HG03064 (cell line): ENCODE results near the gene EOLA1.
"Not testable (repeated sequence)": the region's sequence is repeated elsewhere in the genome, so short reads cannot be mapped to it uniquely, and the experiment has no call there.

Source experiments
- ATAC-seq: cut with Tn5 transposase; IDR thresholded peaks from one replicate; pipeline ENCODE4 v1.9.1; 2021; ENCODE audit warnings: low read depth; ENCODE audit not compliant: unreplicated experiment

Gene EOLA1

GRCh38 chrX:149540621-149541520, at the start of gene EOLA1:
EOLA1 (plus strand) TSS chrX:149541012; CDS start chrX:149545631, 4,619 bp downstream.
- ATAC-seq: peak; percentile 78

GRCh38 chrX:149491812-149492211, 49.0 kb upstream of the EOLA1 start:
- no peak for ATAC-seq

- ATAC-seq: no peak
Observed at GRCh38 chrX:149493567-149494562, 46.9 kb upstream of the EOLA1 start.

GRCh38 chrX:149494844-149495565, 45.8 kb upstream of the EOLA1 start:
- no peak for ATAC-seq

GRCh38 chrX:149495573-149496071, 45.2 kb upstream of the EOLA1 start:
- ATAC-seq: no peak

GRCh38 chrX:149497054-149497453, 43.8 kb upstream of the EOLA1 start:
- no peak for ATAC-seq

- ATAC-seq: no peak
Observed at GRCh38 chrX:149497626-149498025, 43.2 kb upstream of the EOLA1 start.

GRCh38 chrX:149498767-149499166, 42.0 kb upstream of the EOLA1 start:
- no peak for ATAC-seq

GRCh38 chrX:149499766-149500165, 41.0 kb upstream of the EOLA1 start:
- ATAC-seq: no peak

GRCh38 chrX:149502923-149503322, 37.9 kb upstream of the EOLA1 start:
- not testable (repeated sequence) for ATAC-seq

GRCh38 chrX:149503446-149503845, 37.4 kb upstream of the EOLA1 start:
- ATAC-seq: peak; percentile 65

- peak; percentile 41 for ATAC-seq
Observed at GRCh38 chrX:149504226-149504914, 36.4 kb upstream of the EOLA1 start.

GRCh38 chrX:149504915-149505651, 35.7 kb upstream of the EOLA1 start, which contains the start of gene IDS:
IDS (minus strand) TSS chrX:149505306; CDS start chrX:149505137, 169 bp downstream.
- peak; percentile 65 for ATAC-seq

GRCh38 chrX:149505671-149506070, 35.1 kb upstream of the EOLA1 start:
- no peak for ATAC-seq

- ATAC-seq: no peak
Observed at GRCh38 chrX:149506349-149506748, 34.5 kb upstream of the EOLA1 start.

- ATAC-seq: no peak
Observed at GRCh38 chrX:149508467-149508866, 32.3 kb upstream of the EOLA1 start.

- no peak for ATAC-seq
Observed at GRCh38 chrX:149510386-149510785, 30.4 kb upstream of the EOLA1 start.

- ATAC-seq: no peak
Observed at GRCh38 chrX:149511081-149511480, 29.7 kb upstream of the EOLA1 start.
